Ishikawa (cell line): Measurements from ENCODE around the gene DCTPP1.

ENCODE experiments used
- CEBPB ChIP-seq: IDR thresholded peaks from 2 replicates; pipeline ENCODE4 v1.6.1; 2012
- CREB1 ChIP-seq: IDR thresholded peaks from 2 replicates; pipeline ENCODE4 v1.6.1; 2012; ENCODE audit warnings: low read depth
- EGR1 ChIP-seq: IDR thresholded peaks from 2 replicates; pipeline ENCODE4 v1.6.1; 2012
- EP300 ChIP-seq: IDR thresholded peaks from 2 replicates; pipeline ENCODE4 v1.6.1; 2012; ENCODE audit warnings: borderline replicate concordance
- FOXM1 ChIP-seq: IDR thresholded peaks from 2 replicates; pipeline ENCODE4 v1.6.1; 2012; ENCODE audit warnings: low read depth, borderline replicate concordance
- NFIC ChIP-seq: IDR thresholded peaks from 2 replicates; pipeline ENCODE4 v1.6.1; 2012
- RAD21 ChIP-seq: IDR thresholded peaks from 2 replicates; pipeline ENCODE4 v1.6.1; 2012; ENCODE audit warnings: low read depth
- REST ChIP-seq: IDR thresholded peaks from 2 replicates; pipeline ENCODE4 v1.6.1; 2012; ENCODE audit warnings: low read depth, mild to moderate bottlenecking
- TAF1 ChIP-seq: IDR thresholded peaks from 2 replicates; pipeline ENCODE4 v1.6.1; 2012; ENCODE audit warnings: low read depth, mild to moderate bottlenecking
- TCF12 ChIP-seq: IDR thresholded peaks from 2 replicates; pipeline ENCODE4 v1.6.1; 2012; ENCODE audit warnings: low read depth
- TEAD4 ChIP-seq: IDR thresholded peaks from 2 replicates; pipeline ENCODE4 v1.6.1; 2012
- USF1 ChIP-seq: IDR thresholded peaks from 2 replicates; pipeline ENCODE4 v1.6.1; 2012
- YY1 ChIP-seq: IDR thresholded peaks from 2 replicates; pipeline ENCODE4 v1.6.1; 2012; ENCODE audit warnings: low read depth
- ZBTB7A ChIP-seq: IDR thresholded peaks from 2 replicates; pipeline ENCODE4 v1.6.1; 2012; ENCODE audit warnings: low read depth
- TF ChIP-seq, protein P1 (sequence below): IDR thresholded peaks from 2 replicates; pipeline ENCODE4 v1.6.1; 2012

DCTPP1 gene

DNA sequence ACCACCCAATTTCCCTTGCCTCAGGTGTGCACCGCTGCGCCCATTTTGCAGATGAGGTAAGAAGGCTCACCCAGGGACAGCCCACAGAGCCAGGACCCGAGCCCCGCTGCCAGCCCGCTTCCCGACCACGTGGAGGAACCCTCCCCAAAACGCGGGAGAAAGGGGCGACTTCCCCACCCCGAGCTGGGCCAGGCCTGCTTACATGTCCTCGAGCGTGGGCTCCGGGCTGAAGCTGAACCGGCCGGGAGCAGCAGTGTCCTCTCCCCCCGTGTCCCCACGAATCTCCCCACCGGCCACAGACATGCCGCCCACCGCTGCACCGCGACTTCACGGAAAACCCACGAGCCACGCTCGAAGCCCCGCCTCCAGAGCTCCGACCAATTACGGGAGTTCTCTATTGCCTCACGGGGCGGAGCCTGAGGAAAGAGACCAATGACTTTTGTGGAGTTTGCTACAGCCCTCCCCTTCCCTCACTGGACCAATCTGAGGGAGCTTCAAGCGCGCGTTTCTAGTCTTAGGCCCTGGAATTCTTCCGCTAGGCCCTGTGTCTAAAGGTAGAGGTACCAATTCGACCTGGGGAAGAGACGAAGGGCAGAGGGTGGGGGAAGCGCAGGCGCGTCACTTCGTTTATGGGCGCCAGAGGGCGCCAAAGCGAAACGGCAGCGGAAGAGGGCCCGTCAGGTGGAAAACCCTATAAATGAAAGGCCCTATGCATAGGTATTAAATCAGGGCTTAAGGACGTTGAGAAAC lies at the start of gene DCTPP1:
DCTPP1 (minus strand) TSS at position 353 of the 750 bp plus-strand sequence; CDS start at position 303, 50 bp downstream.
- no peak for TF ChIP-seq REST
- no peak for TF ChIP-seq EP300
- TF ChIP-seq USF1, result peak; percentile 45
- no peak for TF ChIP-seq CEBPB
- TF ChIP-seq ZBTB7A, result 0 out of 2 replicates have a peak, but pooled peaks have one; percentile 45
- TF ChIP-seq EGR1, result no peak
- TF ChIP-seq CREB1, result no peak
- peak; percentile 57; the same call in 1 of the 2 replicates for TF ChIP-seq TEAD4
- no peak for TF ChIP-seq TAF1
- no peak; the same call in 1 of the 2 replicates for TF ChIP-seq TCF12
- TF ChIP-seq, protein P1, sequence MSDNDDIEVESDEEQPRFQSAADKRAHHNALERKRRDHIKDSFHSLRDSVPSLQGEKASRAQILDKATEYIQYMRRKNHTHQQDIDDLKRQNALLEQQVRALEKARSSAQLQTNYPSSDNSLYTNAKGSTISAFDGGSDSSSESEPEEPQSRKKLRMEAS, result peak; percentile 91
- TF ChIP-seq NFIC, result no peak
- TF ChIP-seq FOXM1, result no peak
- TF ChIP-seq RAD21, result peak; percentile 77
- no peak for TF ChIP-seq YY1

DNA sequence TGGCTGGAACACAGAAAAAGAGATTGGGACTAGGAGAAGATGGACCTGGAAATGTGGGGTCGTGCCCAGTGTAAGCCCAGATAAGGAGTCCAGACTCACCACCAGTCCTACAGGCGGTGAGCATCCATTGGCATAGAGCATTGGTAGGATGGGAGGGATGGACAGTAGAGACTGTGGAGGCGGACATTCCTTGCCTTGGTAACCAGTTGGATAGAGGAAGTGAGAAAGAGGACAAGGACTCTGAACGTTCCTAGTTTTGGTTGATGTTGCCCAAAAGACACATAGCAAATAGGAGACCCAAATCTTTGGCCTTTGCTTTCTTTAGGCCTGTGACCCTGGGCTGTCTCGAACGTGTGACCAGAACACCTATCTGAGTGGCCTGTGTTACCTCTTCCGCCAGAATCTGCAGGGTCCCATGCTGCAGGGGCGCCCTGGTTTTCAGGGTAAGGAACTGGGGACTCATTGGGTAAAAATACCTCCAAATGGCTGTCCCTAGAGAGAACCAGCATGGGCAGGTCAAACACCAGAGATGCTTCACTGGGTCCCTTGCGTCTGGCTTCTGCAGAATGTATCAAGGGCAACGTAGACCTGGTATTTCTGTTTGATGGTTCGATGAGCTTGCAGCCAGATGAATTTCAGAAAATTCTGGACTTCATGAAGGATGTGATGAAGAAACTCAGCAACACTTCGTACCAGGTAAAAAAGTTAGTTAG lies 49.1 kb upstream of the DCTPP1 start:
- TF ChIP-seq NFIC, result no peak
- no peak for TF ChIP-seq FOXM1
- TF ChIP-seq YY1, result no peak
- TF ChIP-seq ZBTB7A, result no peak
- no peak for TF ChIP-seq RAD21
- no peak for TF ChIP-seq TCF12
- TF ChIP-seq CEBPB, result no peak
- no peak for TF ChIP-seq TAF1
- no peak for TF ChIP-seq CREB1
- TF ChIP-seq, protein P1, result no peak
- TF ChIP-seq USF1, result no peak
- TF ChIP-seq TEAD4, result no peak
- TF ChIP-seq REST, result no peak
- no peak for TF ChIP-seq EGR1
- TF ChIP-seq EP300, result no peak

- TF ChIP-seq TEAD4 (no peak), RAD21 (no peak)
Observed at GRCh38 chr16:30476991-30477390, 47.2 kb upstream of the DCTPP1 start.

DNA sequence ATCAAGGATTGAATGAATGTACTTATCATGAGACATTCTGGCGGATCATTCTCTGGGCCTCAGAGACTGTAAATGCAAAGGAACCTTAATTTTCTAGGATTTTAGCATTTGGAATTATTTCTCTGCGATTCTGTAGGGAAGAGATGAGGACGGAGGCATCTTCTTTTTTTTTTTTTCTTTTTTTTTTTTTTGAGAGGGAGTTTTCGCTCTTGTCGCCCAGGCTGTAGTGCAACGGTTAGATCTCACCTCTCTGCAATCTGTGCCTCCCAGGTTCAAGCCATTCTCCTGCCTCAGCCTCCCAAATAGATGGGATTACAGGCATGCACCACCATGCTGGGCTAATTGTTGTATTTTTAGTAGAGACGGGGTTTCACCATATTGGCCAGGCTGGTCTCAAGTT lies 44.9 kb upstream of the DCTPP1 start:
- TF ChIP-seq YY1 (no peak), EGR1 (no peak), RAD21 (no peak), REST (no peak), NFIC (no peak), TEAD4 (no peak), ZBTB7A (no peak), FOXM1 (no peak), EP300 (no peak), CEBPB (no peak), CREB1 (no peak), TCF12 (no peak), TAF1 (no peak)
